HG03520 (cell line): Measurements from ENCODE around the gene C4orf36.
A peak's percentile ranks its signal among the peaks of the same experiment; 100 is the strongest.

Experiments
- ATAC-seq: cut with Tn5 transposase; IDR thresholded peaks from one replicate; pipeline ENCODE4 v1.9.1; 2021; ENCODE audit warnings: mild to moderate bottlenecking, moderate library complexity; ENCODE audit not compliant: unreplicated experiment

The C4orf36 gene, protein sequence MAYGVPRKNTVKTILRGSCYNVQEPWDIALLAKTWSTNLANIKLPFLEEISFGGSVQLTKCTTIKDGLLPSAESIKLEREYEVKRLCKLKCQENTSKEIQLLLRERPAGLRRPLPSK

DNA sequence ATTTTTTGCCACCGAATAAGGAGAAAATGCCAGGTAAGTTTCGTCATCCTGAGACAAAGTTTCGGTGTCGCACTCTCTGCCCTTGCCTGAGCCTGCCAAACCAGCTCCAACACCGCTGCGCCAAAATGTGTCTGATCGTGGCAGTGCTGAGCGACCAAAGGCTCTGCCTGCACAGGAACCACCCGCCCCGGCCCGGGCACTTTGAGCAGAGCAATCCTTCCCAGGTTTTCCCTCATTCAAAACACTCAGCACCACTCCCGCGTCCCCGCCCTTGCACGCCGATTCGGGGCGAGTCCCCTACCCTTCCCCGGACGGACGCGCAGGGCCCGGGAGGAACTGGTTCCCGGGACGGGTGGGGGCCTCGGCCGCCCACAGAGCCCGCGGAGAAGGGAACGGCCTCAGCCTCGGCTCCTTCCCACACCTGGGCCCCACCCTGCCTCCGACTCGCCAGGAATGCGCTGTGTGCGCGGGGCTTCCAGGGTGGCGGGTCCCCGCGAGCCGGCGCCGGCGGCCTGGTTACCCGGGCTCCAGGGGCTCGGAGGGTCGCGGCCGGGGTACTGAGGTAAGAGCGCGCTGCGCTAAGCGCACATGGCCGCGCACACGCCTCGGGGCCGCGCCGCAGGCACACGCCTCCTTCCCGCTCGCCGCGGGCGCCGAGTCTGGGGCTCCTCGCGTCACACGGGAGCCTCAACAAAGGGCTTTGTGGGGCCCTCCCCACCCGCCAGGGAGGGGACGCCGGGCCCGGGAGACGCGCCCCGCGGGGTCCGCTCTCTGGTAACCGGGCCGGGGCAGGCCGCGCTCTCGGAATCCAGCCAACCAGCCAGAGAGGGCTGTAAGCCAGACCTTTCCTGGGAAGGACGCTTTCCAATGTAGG is at the start of gene C4orf36:
TSS of gene C4orf36 (minus strand) at position 661 of the 874 bp plus-strand sequence. CDS start 902 bp downstream, outside the sequence.
- peak; percentile 60 for ATAC-seq

DNA sequence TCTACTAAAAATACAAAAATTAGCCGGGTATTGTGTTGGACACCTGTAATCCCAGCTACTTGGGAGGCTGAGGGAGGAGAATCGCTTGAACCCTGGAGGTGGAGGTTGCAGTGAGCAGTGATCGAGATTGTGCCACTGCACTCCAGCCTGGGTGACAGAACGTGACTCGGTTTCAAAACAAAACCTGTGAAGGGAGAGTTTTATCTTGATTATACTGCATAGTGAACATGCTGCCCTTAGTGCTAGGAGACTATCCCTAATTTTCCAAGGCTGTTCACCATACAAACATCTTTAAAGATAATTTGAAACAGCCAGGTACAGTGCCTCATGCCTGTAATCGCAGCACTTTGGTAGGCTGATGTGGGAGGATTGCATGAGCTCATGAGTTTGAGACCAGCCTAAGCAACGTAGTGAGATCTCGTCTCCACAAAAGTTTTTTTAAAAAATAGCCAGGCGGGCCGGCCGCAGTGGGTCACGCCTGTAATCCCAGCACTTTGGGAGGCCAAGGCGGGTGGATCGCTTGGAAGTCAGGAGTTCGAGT is 48.8 kb upstream of the C4orf36 start:
- ATAC-seq: no peak

DNA sequence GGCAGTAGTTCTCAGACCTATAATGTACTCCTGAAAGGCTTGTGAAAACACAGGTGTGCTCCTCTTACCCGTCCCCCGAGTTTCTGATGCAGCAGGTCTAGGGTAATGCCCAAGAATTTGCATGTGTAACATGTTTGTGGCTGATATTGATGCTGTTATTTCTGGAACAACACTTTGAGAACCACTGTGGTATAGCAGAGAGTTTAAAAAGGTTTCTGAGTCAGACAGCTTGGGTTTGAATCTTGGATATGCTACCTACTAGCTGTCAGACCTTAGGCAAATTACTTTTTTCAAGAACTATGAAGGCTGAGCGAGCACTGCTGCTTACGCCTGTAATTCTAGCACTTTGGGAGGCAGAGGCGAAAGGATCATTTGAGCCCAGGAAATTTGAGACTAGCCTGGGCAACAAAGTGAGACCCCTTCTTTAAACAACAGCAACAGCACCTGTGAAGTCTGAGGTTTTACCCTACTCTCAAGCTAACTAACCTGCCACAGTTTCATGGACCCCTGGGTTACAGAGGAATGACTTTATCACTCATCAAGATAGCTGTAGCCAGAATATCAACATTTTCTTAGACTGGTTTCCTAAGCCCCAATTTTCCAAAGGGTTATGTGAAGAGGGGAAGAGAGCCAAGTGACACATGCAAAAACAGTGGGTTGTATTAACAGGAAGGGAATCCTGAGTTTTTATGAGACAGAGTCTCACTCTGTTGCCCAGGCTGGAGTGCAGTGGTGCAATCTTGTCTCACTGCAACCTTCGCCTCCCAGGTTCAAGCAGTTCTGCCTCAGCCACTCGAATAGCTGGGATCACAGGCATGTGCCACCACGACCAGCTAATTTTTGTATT is 47.7 kb upstream of the C4orf36 start:
- peak; percentile 56 for ATAC-seq

DNA sequence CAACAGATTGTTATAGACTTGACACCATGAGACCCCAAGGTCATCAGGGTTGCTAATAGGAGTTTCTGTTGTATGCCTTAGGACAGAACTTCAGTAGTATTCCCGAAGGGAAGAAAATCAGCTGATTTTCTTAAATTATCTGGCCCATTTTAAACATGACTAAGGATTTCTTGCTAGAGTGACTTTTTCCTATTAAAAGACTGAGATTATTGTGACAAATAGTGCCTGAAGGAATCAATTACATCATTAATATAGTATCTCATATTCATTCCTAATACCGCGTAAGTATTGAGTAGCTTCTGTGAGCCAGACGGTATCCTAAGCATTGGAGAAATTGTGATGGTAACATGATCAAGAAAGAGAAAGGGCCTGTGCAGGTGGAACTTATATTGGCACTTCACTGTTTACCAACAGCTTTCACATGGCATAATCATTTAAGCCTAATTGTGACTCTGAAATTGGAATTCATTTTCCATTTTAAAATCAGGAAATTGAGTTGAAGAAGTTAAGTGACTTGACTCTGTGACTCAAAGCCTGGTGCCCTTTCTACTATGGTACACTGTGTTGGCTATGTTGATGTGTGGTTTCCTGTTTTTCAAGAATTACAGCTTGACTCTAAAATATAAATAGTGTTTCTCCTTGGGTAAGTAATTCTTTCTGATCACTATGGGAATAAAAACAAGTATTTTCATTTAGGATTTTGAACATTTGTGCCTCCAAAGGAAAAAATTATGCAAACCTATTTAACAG is 46.7 kb upstream of the C4orf36 start:
- no peak for ATAC-seq

DNA sequence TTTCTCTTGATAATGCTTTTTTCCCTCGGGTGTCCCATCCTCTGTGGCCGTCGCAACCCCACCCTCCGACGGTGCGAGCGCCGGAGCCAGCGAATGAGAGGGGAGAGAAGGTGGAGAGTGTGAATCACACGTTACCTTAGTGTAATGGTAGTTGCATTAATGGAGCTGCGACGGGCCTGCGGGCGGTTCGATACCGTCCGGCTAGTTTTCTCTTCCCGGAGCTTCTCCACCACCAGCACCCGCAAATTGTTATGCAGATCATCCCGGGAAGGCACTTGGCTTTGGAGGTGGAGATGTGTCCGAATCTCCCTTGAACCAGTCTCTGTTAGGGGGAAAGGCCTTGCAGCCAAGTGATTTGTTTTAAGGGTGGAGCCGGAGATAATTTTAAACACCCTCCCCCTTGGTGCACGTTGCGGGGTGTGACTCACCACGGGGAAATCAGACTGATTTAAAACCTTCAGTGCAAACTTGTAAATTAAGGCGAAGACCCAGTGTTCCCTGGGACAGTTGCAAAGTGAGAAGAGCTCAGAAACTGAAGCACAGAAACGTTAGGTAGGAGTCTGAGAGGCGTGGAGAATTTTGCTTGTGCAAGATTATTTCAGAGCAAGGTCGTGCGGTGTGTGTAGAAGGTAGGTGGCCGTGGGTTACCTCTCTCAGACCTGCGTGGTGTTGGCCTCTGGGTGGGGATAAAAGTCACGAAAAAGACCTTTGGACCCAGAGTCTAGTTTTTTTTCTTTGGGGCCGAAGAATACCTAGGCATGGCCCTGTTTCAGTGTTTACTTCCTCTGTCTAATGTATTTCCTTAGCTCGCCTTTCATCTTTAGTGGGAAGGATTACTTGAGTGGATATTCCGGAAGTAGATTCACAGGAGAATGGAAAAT is 43.9 kb upstream of the C4orf36 start:
- peak; percentile 22 for ATAC-seq

DNA sequence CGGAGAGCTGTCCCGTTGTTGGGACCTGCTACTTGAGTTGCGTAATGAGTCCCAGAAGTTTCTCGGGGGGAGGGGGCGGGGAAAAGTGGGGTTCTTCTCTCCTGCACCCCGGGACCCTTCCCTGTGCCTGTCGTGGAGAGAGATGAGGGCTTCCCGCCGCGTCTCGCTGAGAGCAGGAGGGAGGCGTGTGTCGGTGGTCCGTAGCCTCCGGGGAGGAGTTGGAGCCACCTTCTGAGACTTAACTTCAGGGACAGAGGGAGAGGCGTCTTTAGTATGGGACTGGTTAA is 43.3 kb upstream of the C4orf36 start:
- ATAC-seq: no peak

DNA sequence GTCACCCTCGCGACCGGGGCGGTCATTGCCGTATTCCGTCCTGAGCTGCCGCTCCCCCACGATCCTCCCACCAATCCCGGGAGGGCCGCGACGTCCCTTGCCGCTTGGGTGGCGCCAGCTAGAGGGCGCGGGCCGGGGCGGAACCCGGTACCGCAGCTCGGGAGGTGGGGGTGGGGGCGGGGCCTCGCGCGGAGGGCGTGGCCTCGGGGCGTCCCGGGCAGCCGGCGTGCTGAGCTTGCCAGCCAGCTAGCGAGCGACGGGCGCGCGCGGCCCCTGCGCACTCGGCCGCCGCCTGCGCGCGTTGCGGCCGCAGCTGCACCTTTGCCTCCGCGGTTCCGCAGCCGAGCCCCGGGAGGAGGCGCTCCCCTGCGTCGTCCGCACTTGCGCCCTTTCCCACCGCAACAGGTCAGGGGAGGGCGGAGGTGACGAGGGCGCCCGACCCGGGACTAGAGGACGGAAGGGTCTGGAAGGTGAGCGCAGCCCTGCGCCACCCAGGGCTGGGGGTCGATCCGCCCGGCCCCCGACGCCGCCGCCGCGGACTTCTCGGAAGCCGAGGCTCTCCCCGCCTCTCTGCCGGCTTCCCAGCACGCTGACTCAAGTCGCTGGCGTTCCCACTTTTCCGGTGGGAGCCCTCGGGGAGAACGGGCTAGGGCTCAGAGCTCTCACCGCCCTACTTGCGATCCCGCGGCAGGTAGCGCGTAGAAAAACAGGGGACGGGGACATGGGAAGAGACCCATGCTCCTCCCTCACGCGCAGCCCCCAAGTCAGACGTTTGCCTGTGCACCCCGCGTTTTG is 42.7 kb upstream of the C4orf36 start, which contains the start of gene AFF1:
TSS of gene AFF1 (plus strand) at position 241 of the 795 bp plus-strand sequence. CDS start 13,523 bp downstream, outside the sequence.
- ATAC-seq: peak; percentile 35

DNA sequence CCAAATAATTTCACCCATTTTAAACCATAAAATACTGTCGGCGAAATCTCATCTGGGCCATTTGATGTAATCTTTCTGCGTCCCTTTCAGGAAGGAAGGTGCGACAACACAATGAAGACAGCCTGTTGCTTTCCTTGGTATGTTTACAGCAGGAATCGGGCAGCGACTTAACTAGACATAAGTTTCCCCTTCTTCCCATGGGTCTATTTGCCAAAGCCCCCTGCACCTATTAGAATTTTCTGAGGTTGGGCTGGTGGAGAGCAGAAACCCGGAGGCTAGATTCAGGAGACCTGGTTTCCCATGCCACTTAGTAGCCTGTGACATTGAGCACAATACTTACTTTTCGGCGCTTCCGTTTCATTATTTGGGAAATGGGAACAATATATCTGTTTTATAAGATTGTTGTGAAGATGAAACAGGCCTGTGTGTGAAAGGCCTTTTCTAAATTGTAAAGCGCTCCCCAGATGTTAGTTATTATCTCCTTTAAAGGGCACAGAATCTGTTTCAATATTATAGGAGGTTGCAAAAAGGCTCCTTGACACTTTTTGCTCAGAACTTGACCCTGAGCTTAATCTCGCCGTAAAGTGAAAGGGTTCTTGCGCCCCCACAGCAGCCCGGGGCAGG is 42.0 kb upstream of the C4orf36 start:
- ATAC-seq: no peak

DNA sequence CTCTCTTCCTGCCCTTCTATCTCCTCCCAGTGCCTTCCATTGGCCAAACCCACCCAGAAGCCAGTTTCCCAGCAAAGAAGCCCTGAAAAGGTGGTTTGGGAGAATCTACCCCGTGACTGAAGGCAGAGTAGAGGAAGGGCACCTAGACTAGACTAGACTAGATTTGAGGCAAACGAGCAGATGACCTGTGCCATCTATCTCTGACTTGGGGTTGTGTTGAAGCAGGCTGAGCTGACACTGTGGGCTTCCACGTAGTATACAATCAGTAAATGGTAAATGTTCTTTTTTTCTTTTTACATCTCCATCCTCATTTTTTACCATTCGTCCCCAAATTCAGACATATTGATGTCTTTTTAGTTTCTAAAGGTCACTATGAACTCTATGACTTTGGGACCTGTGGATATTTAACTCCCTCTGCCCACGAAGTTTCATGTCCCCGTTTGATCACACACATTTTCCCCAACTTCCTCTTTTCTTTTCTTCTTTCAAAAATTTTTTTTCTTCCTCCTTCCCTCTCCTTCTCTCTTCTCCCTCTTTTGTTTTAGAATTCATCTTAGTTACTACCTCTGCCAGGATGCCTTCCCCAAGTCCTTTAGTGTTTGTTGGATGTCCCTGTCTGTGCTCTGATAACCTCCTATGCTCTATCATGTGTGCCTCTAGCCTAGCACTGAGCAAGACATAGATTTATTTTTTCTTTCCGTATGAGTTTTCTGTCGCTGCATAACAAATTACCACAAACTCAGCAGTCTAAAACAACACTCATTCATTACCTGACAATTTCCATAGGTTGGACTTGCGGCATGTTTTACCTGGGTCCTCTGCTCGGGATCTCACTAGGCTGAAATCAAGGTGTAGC is 36.4 kb upstream of the C4orf36 start:
- ATAC-seq: no peak

DNA sequence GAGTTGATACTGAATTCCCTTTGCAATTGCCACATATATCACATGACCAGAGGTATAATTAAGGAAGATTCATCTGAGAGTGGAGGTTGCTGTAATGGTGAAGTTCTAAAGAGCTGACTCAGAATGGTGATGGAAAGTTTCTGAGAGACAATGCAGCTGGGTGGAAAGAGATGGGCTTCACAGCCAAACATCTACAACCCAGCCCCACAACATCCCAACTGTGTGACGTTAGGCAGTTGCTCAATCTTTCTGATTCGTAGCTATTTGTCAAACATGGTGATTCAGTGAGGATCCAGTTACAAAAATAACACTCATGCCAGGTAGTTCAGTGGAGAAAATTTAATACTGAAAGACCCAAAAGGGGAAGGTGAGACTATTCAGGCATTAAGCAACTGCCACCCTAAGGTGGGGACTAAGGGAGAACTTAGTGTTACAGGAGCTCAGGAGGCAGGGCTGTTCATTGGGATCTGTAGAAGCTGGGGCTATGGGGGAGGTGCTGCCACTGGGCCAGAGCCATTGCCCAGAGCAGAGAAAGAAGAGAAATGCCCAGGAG is 35.7 kb upstream of the C4orf36 start:
- no peak for ATAC-seq

DNA sequence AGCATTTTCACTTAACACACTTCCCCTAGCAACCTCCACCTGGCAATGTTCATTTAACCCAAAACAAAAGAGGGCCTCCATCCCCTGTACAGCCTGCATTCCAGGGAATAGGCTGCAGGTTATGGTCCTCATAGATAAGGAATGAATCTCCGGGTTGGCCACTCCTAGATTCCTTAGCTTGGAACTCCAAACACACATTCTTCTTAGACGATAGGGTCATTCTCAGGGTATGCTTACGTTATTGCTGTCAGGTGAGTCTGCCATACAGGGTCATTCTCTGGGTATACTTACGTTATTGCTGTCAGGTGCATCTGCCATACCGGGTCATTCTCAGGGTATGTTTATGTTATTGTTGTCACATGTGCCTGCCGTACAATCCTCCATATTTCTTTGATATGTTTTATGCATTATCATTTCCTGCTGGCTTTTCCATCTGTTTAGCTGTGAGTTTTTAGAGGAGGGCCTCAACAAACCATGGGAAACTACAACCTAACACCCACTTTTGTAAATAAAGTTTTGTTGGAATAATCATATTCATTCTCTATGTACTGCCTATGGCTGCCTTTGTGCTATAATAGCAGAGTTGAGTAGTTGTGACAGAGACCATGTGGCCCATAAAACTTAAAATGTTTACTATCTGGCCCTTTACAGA is 34.3 kb upstream of the C4orf36 start:
- ATAC-seq: no peak

DNA sequence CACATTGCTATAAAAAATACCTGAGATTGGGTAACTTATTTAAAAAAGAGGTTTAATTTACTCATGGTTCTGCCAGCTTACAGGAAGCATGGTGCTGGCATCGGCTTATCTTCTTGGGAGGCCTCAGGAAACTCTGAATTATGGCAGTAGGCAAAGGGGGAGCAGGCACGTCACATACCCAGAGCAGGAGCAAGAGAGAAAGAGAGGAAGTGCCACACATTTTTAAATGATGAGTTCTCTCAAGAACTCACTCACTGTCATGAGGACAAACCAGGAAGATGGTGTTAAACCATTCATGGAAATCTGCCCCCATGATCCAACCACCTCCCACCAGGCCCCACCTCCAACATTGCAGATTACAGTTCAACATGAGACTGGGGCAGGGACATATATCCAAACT is 32.6 kb upstream of the C4orf36 start:
- no peak for ATAC-seq

DNA sequence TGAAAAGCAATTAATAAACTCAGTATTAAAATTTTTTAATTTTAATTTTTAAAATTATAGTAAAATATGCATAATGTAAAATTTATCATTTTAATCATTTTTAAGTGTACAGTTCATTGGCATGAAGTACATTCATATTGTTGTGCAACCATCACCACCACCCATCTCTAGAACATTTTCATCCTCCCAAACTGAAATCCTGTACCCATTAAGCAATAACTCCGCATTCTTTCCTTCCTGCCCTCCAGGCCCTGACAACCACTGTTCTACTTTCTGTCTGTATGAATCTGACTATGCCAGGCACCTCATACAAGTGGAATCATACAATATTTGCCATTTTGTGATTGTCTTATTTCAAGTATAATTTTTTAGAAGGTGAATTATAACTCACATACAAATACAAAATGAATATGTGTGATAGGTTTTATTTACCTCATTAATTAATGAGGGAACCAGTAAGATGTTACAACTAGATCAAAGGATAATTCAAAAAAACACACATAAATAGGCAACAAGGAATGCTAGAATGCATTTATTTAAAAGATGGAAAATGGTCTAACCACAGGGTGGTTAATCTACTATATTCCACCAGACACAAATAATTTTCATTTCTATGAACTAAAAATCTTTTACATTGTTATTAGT is 29.5 kb upstream of the C4orf36 start:
- no peak for ATAC-seq

DNA sequence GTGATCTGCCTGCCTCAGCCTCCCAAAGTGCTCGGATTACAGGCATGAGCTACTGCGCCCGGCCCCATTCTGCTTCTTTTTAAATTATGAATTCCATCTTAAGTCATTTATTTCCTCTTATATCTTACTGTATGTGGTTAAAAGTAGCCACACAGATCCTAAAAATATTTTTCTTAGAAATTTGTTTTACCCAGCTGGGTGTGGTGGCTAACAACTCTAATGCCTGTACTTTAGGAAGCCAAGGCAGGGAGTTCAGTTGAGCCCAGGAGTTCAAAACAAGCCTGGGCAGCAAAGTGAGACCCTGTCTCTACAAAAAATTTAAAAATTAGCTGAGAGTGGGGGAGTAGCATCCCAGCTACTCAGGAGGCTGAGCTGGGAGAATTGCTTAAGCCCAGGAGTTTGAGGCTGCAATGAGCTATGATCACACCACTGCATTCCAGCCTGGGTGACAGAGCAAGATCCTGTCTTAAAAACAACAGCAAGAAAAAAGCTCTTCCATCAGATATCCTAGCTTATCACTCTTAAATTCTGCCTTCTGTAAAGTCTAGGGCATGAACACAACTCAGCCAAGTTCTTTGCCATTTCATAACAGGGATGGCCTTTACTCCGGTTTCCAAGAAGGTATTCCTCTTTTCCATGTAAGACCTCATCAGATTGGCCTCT is 27.5 kb upstream of the C4orf36 start:
- ATAC-seq: no peak

DNA sequence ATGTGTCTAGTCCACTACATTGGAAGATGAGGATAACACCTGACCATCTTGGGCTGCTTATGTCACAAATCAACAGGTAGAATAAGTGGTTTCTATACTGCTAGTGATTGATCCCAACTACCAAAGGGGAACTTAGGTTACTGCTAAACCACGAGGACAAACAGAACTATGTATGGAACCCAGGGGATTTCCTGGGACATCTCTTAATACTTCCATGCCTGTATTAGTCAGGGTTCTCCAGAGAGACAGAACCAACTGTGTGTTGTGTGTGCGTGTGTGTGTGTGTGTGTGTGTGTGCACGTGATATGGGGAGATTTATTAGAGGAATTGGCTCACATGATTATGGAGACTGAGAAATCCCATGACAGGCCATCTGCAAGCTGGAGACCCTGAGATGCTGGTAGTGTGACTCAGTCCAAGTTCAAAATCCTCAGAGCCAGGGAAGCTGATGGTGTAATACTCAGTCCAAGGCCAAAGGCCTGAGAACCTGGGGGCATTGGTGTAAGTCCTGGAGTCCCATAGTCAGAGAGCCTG is 26.4 kb upstream of the C4orf36 start:
- ATAC-seq: no peak
